PC-3 (cell line): ENCODE data around the gene RRM2. TPM values are rescaled to one million over a fixed set of nuclear protein-coding genes. Genes with fewer than 3 reads are reported as not detected.

ENCODE experiments used
- ATAC-seq: fragments of 200-7000 bp; cut with Tn5 transposase; 2 replicates; pipeline ENCODE4 v1.9.1; 2020; ENCODE audit warnings: mild to moderate bottlenecking, moderate library complexity
- BruUV-seq: library from RNA; stranded (reverse); fragments of 400-500 nt; replicated peaks from 2 replicates; lab custom pipeline; 2021; lab: Mats Ljungman, UMichigan
- CTCF ChIA-PET: fragments of 300-600 bp; sonication (Branson Sonifier 250); formaldehyde crosslinking; loops from one replicate; lab custom pipeline; 2022; ENCODE audit warnings: antibody characterized with exemption; lab: Charles Lee
- POLR2A ChIA-PET: fragments of 300-600 bp; sonication (Branson Sonifier 250); formaldehyde crosslinking; loops from one replicate; lab custom pipeline; 2022; ENCODE audit warnings: antibody characterized with exemption; ENCODE audit not compliant: unreplicated experiment; lab: Charles Lee
- DNase-seq: peaks from one replicate; pipeline ENCODE4 v3.0.0-alpha.2; 2015
- H2AFZ ChIP-seq: fragments of 300-600 bp; sonication (generic); 2 replicates; pipeline ENCODE4 v1.6.0; 2016; ENCODE audit warnings: antibody characterized with exemption, low read length
- H3F3A ChIP-seq: fragments of 300-600 bp; sonication (generic); one replicate; pipeline ENCODE4 v1.6.0; 2017; ENCODE audit warnings: antibody characterized with exemption, low read length, control low read depth, mild to moderate bottlenecking; ENCODE audit not compliant: unreplicated experiment
- H3K27ac ChIP-seq: fragments of 300-600 bp; sonication (generic); 2 replicates; pipeline ENCODE4 v1.5.1; 2016; ENCODE audit warnings: mild to moderate bottlenecking, low read length
- H3K27me3 ChIP-seq: fragments of 300-600 bp; sonication (generic); 2 replicates; pipeline ENCODE4 v1.6.1; 2016; ENCODE audit warnings: low read length, mixed read lengths
- H3K36me3 ChIP-seq: fragments of 300-600 bp; sonication (generic); 2 replicates; pipeline ENCODE4 v1.6.1; 2016; ENCODE audit warnings: low read depth, mixed run types, low read length, mixed read lengths
- H3K4me1 ChIP-seq: fragments of 300-600 bp; sonication (generic); 2 replicates; pipeline ENCODE4 v1.5.1; 2016; ENCODE audit warnings: low read length; ENCODE audit not compliant: insufficient read depth
- H3K4me2 ChIP-seq: fragments of 300-600 bp; sonication (generic); 2 replicates; pipeline ENCODE4 v1.6.0; 2016; ENCODE audit warnings: low read length
- H3K4me3 ChIP-seq: fragments of 300-600 bp; sonication (generic); 2 replicates; pipeline ENCODE4 v1.5.1; 2016; ENCODE audit warnings: mild to moderate bottlenecking, low read length, mixed read lengths
- H3K79me2 ChIP-seq: fragments of 300-600 bp; sonication (generic); 2 replicates; pipeline ENCODE4 v1.6.1; 2017; ENCODE audit warnings: low read length, mixed read lengths
- H3K9ac ChIP-seq: fragments of 300-600 bp; sonication (generic); 2 replicates; pipeline ENCODE4 v1.6.0; 2016; ENCODE audit warnings: mild to moderate bottlenecking, low read length
- H3K9me2 ChIP-seq: fragments of 300-600 bp; sonication (generic); replicated peaks from 2 replicates; pipeline ENCODE4 v1.6.1; 2016; ENCODE audit warnings: mixed run types, low read length, mixed read lengths
- H3K9me3 ChIP-seq: fragments of 300-600 bp; sonication (generic); 2 replicates; pipeline ENCODE4 v1.6.1; 2016; ENCODE audit warnings: low read length, mixed read lengths
- H4K20me1 ChIP-seq: fragments of 300-600 bp; sonication (generic); 2 replicates; pipeline ENCODE4 v1.6.1; 2016; ENCODE audit warnings: low read length, mixed read lengths
- CTCF ChIP-seq: fragments of 300-600 bp; sonication (generic); conservative IDR thresholded peaks from 2 replicates; pipeline ENCODE4 v1.5.1; 2017; ENCODE audit warnings: antibody characterized with exemption, low read depth, mild to moderate bottlenecking, low read length
- EZH2 ChIP-seq: fragments of 300-600 bp; sonication (generic); IDR thresholded peaks from one replicate; pipeline ENCODE4 v1.6.1; 2017; ENCODE audit warnings: antibody characterized with exemption, mild to moderate bottlenecking, low read length; ENCODE audit not compliant: unreplicated experiment
- EZH2phosphoT487 ChIP-seq: fragments of 300-600 bp; sonication (generic); IDR thresholded peaks from 2 replicates; pipeline ENCODE4 v1.6.1; 2018; ENCODE audit warnings: mild to moderate bottlenecking, antibody characterized with exemption, low read length, borderline replicate concordance
- intact Hi-C: fragments of 100-400 bp; cut with micrococcal nuclease; formaldehyde crosslinking; loops from 2 replicates; pipeline ENCODE4 v1.9.0; 2023
- total RNA-seq: library from RNA; depleted of rRNA; stranded (reverse); fragments of >200 nt; gene quantifications from 2 replicates; pipeline ENCODE4 v1.2.3, GENCODE V29; 2014

Gene RRM2
- total RNA-seq, 1 experiment from 2014 or later = 282 TPM

GRCh38 chr2:10148268-10148667, 25.7 kb downstream of the RRM2 start:
- Histone ChIP-seq H3F3A (no peaks in the 10 kb centered on the region), H3K4me3 (no peak overlapping the region), H3K9me3 (no peaks in the 10 kb centered on the region), H3K4me1 (no peaks in the 10 kb centered on the region), H3K9me2 (no peaks in the 10 kb centered on the region), H3K79me2 (no peaks in the 10 kb centered on the region), H2AFZ (no peak overlapping the region), H3K4me2 (no peak overlapping the region), H3K27me3 (no peaks in the 10 kb centered on the region), H3K9ac (no peak overlapping the region), H3K27ac (no peak overlapping the region), H3K36me3 (no peaks in the 10 kb centered on the region; the same call in 1 of the 2 replicates), H4K20me1 (no peaks in the 10 kb centered on the region)
- BruUV-seq = no TSS peak
- TF ChIP-seq CTCF (no peak), EZH2 (no peak), EZH2phosphoT487 (no peak)
- ChIA-PET CTCF (no interaction called here), POLR2A (no interaction called here)
- no peak for DNase-seq
- intact Hi-C loops = no loop called here
- ATAC-seq = no peak

GRCh38 chr2:10149635-10150034, 27.1 kb downstream of the RRM2 start:
- Histone ChIP-seq H3K36me3 (peaks cover 3% of the 10 kb centered on the region; the same call in 1 of the 2 replicates), H3K9me2 (no peaks in the 10 kb centered on the region), H3K9me3 (no peaks in the 10 kb centered on the region), H3F3A (no peaks in the 10 kb centered on the region), H4K20me1 (no peaks in the 10 kb centered on the region), H2AFZ (no peak overlapping the region), H3K27me3 (no peaks in the 10 kb centered on the region), H3K4me1 (no peaks in the 10 kb centered on the region), H3K4me2 (no peak overlapping the region), H3K27ac (no peak overlapping the region), H3K9ac (no peak overlapping the region), H3K79me2 (no peaks in the 10 kb centered on the region), H3K4me3 (no peak overlapping the region)
- no peak for ATAC-seq
- no peak for DNase-seq
- POLR2A ChIA-PET = no interaction called here
- CTCF ChIA-PET = no interaction called here
- TF ChIP-seq EZH2 (no peak), EZH2phosphoT487 (no peak), CTCF (no peak)
- intact Hi-C loops = no loop called here
- BruUV-seq = no TSS peak

GRCh38 chr2:10150436-10150835, 27.9 kb downstream of the RRM2 start:
- Histone ChIP-seq H3K4me2 (no peak overlapping the region), H3K27me3 (no peaks in the 10 kb centered on the region), H3K9me3 (no peaks in the 10 kb centered on the region), H3K9ac (no peak overlapping the region), H3K4me1 (no peaks in the 10 kb centered on the region), H3K27ac (no peak overlapping the region), H4K20me1 (no peaks in the 10 kb centered on the region), H2AFZ (no peak overlapping the region), H3K36me3 (peaks cover 3% of the 10 kb centered on the region; the same call in 1 of the 2 replicates), H3F3A (no peaks in the 10 kb centered on the region), H3K9me2 (no peaks in the 10 kb centered on the region), H3K4me3 (no peak overlapping the region), H3K79me2 (no peaks in the 10 kb centered on the region)
- no peak for ATAC-seq
- TF ChIP-seq EZH2phosphoT487 (no peak), EZH2 (no peak), CTCF (no peak)
- DNase-seq = no peak
- POLR2A ChIA-PET = interaction anchor here (0.7 kb wide), 1 partner anchor 22 kb away, joined by 13 read pairs; no protein-coding TSS in a partner anchor
- intact Hi-C loops = no loop called here
- no TSS peak for BruUV-seq
- CTCF ChIA-PET = no interaction called here
